HepG2 (cell line): Measurements from ENCODE around the gene MRM3. TPM values are rescaled to one million over a fixed set of nuclear protein-coding genes. Genes with fewer than 3 reads are reported as not detected.

Experiments
- AFF4 ChIP-seq: sonication (generic); formaldehyde crosslinking; IDR thresholded peaks from 2 replicates; pipeline ENCODE4 v1.4.0; 2020; ENCODE audit warnings: missing genetic modification reagents
- AKNA ChIP-seq: sonication (generic); formaldehyde crosslinking; IDR thresholded peaks from 2 replicates; pipeline ENCODE4 v1.4.0; 2020; ENCODE audit warnings: missing genetic modification reagents, borderline replicate concordance
- CAMTA2 ChIP-seq: sonication (generic); formaldehyde crosslinking; IDR thresholded peaks from 2 replicates; pipeline ENCODE4 v1.4.0; 2020; ENCODE audit warnings: mild to moderate bottlenecking, missing genetic modification reagents, borderline replicate concordance
- E2F1 ChIP-seq: sonication (generic); formaldehyde crosslinking; IDR thresholded peaks from 2 replicates; pipeline ENCODE4 v1.5.0; 2020; ENCODE audit warnings: missing genetic modification reagents
- ETV5 ChIP-seq: IDR thresholded peaks from 2 replicates; pipeline ENCODE4 v1.6.1; 2018; ENCODE audit warnings: missing biosample characterization, missing genetic modification reagents, inconsistent platforms, borderline replicate concordance
- HIC2 ChIP-seq: sonication (generic); formaldehyde crosslinking; IDR thresholded peaks from 2 replicates; pipeline ENCODE4 v1.9.0; 2022; ENCODE audit warnings: low read depth, missing genetic modification reagents
- MYC ChIP-seq: sonication (generic); formaldehyde crosslinking; IDR thresholded peaks from 2 replicates; pipeline ENCODE4 v1.9.0; 2021; ENCODE audit warnings: missing genetic modification reagents, borderline replicate concordance
- NFE2L1 ChIP-seq: sonication (generic); formaldehyde crosslinking; IDR thresholded peaks from 2 replicates; pipeline ENCODE4 v1.4.0; 2020; ENCODE audit warnings: missing genetic modification reagents, mild to moderate bottlenecking, borderline replicate concordance
- NFIC ChIP-seq: IDR thresholded peaks from 2 replicates; pipeline ENCODE4 v1.6.1; 2012; ENCODE audit warnings: mild to moderate bottlenecking, low read length, inconsistent platforms
- PHB2 ChIP-seq: fragments of 450-650 bp; IDR thresholded peaks from 2 replicates; pipeline ENCODE4 v1.6.1; 2018; ENCODE audit not compliant: partially characterized antibody
- ZFP1 ChIP-seq: IDR thresholded peaks from 2 replicates; pipeline ENCODE4 v1.6.1; 2016
- ZNF136 ChIP-seq: sonication (generic); formaldehyde crosslinking; IDR thresholded peaks from 2 replicates; pipeline ENCODE4 v1.8.1; 2022; ENCODE audit warnings: low read depth, mild to moderate bottlenecking, moderate library complexity, missing genetic modification reagents
- ZNF253 ChIP-seq: sonication (generic); formaldehyde crosslinking; IDR thresholded peaks from 2 replicates; pipeline ENCODE4 v1.8.0; 2022; ENCODE audit warnings: mild to moderate bottlenecking, missing genetic modification reagents, borderline replicate concordance
- ZNF572 ChIP-seq: sonication (generic); formaldehyde crosslinking; IDR thresholded peaks from 2 replicates; pipeline ENCODE4 v1.5.1; 2020; ENCODE audit warnings: mild to moderate bottlenecking, missing genetic modification reagents
- ZNF7 ChIP-seq: IDR thresholded peaks from 2 replicates; pipeline ENCODE4 v1.6.1; 2016; ENCODE audit warnings: missing biosample characterization, missing genetic modification reagents
- ZNF768 ChIP-seq: sonication (generic); formaldehyde crosslinking; IDR thresholded peaks from 2 replicates; pipeline ENCODE4 v1.4.0; 2020; ENCODE audit warnings: missing genetic modification reagents
- ZSCAN12 ChIP-seq: sonication (generic); formaldehyde crosslinking; IDR thresholded peaks from 2 replicates; pipeline ENCODE4 v1.9.0; 2021; ENCODE audit warnings: mild to moderate bottlenecking, missing genetic modification reagents
- polyA plus RNA-seq, 8 experiments: library from polyadenylated mRNA; depleted of rRNA in 3 of 8; stranded (reverse) in 7 of 8; unstranded in 1 of 8; fragments of >200 nt; fragmentation: Illumina TruSeq in 4 of 8; extraction: Trizol in 4 of 8; gene quantifications; 2 replicates each; pipeline versions ENCODE4 v1.2.1 to v1.2.3, GENCODE V29; 2011 to 2016; ENCODE audit warnings: low read depth in 4 of 8, missing spikeins in 1 of 8, mixed read lengths in 1 of 8; ENCODE audit not compliant: insufficient read depth in 1 of 8
- total RNA-seq, 5 experiments: library from RNA; depleted of rRNA; stranded (reverse); fragments of >200 nt; fragmentation: Illumina TruSeq; extraction: Trizol; gene quantifications; 2 replicates each; pipeline ENCODE4 v1.2.3, GENCODE V29; 2016; ENCODE audit warnings: low read depth in 1 of 5

MRM3 gene
- total and polyA plus RNA-seq, 2 of the 13 experiments (the other 11 are each of a cell fraction or from before 2014, with no cell fraction given) = 12.3 to 25.5 TPM

- peak; percentile 80 for TF ChIP-seq ZNF768 (CRISPR knock-in tag)
- TF ChIP-seq ZSCAN12 (CRISPR knock-in tag) = no peak
- TF ChIP-seq ZNF7 (CRISPR knock-in tag) = no peak
- TF ChIP-seq PHB2 = no peak
- peak; percentile 66; the same call in 1 of the 2 replicates for TF ChIP-seq HIC2 (CRISPR knock-in tag)
- TF ChIP-seq E2F1 (CRISPR knock-in tag) = peak; percentile 83; the same call in 1 of the 2 replicates
- TF ChIP-seq ZFP1 (CRISPR knock-in tag) = no peak
- peak; percentile 42; the same call in 1 of the 2 replicates for TF ChIP-seq NFE2L1 (CRISPR knock-in tag)
- no peak for TF ChIP-seq AKNA (CRISPR knock-in tag)
- TF ChIP-seq ZNF572 (CRISPR knock-in tag) = no peak; the same call in 1 of the 2 replicates
- TF ChIP-seq AFF4 = no peak; the same call in none of the 2 replicates
- TF ChIP-seq MYC (CRISPR knock-in tag) = peak; percentile 98
- TF ChIP-seq ZNF136 = peak; percentile 89; the same call in 1 of the 2 replicates
- TF ChIP-seq CAMTA2 (CRISPR knock-in tag) = 0 out of 2 replicates have a peak, but pooled peaks have one; percentile 71
- peak; percentile 13; the same call in 1 of the 2 replicates for TF ChIP-seq ETV5 (CRISPR knock-in tag)
- TF ChIP-seq NFIC = no peak
- peak; percentile 72; the same call in 1 of the 2 replicates for TF ChIP-seq ZNF253 (CRISPR knock-in tag)
Observed at GRCh38 chr17:781805-782731, at the start of gene MRM3, which contains the start of gene GLOD4 (continued).
